ENCODE data around the gene SGPP2. TPM values are rescaled to one million over a fixed set of nuclear protein-coding genes. Genes with fewer than 3 reads are reported as not detected.

SGPP2 gene
- total RNA-seq, 2 experiments from 2014 or later: 0.55 to 0.67 TPM

- Mint-ChIP-seq H3K4me3 (no peak overlapping the region), H3K9me3 (no peaks in the 10 kb centered on the region), H3K36me3 (ENCODE audit: low read depth) (no peaks in the 10 kb centered on the region), H3K27ac (no peak overlapping the region), H3K4me1 (no peaks in the 10 kb centered on the region), H3K27me3 (peaks cover 2% of the 10 kb centered on the region)
- ChIA-PET CTCF (interaction anchor here (2.0 kb wide), 1 partner anchor 29 kb away, joined by 6 read pairs; no protein-coding TSS in a partner anchor), POLR2A (no interaction called here)
- DNase-seq: no peak
Observed at GRCh38 chr2:222532315-222532714, 108.0 kb downstream of the SGPP2 start.

DNA sequence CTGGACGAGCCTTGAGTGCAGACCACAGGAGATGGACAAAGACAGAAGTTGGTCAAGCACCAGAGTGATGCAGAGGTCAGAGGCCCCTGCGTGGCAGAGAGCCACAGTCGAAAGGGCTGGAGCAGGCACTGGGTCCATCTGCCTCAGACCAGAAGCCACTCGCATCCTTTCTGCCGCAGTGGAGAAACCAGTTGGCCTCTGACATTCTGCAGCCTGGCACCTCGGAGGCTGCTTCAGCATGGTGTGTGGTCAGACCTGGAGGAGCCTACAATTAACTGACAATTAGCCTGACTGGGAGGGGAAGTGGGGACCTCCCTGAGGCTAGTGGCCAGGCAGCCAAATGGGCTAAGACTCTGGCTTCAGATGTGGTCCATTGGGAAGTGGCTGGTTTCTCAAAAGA lies 111.1 kb downstream of the SGPP2 start:
- peaks cover 5% of the 10 kb centered on the region for H3K27me3 Mint-ChIP-seq
- POLR2A ChIA-PET: no interaction called here
- no peaks in the 10 kb centered on the region for H3K9me3 Mint-ChIP-seq
- DNase-seq: no peak
- no peak overlapping the region for H3K27ac Mint-ChIP-seq
- H3K4me3 Mint-ChIP-seq: no peak overlapping the region
- H3K4me1 Mint-ChIP-seq: no peaks in the 10 kb centered on the region
- CTCF ChIA-PET: no interaction called here
- H3K36me3 Mint-ChIP-seq (ENCODE audit: low read depth): no peaks in the 10 kb centered on the region

GRCh38 chr2:222538535-222538934 lies 114.2 kb downstream of the SGPP2 start:
- Mint-ChIP-seq H3K9me3 (no peaks in the 10 kb centered on the region), H3K36me3 (ENCODE audit: low read depth) (no peaks in the 10 kb centered on the region), H3K4me3 (no peak overlapping the region), H3K4me1 (no peaks in the 10 kb centered on the region), H3K27me3 (peaks cover 5% of the 10 kb centered on the region), H3K27ac (no peak overlapping the region)
- DNase-seq: no peak
- ChIA-PET POLR2A (no interaction called here), CTCF (no interaction called here)

DNA sequence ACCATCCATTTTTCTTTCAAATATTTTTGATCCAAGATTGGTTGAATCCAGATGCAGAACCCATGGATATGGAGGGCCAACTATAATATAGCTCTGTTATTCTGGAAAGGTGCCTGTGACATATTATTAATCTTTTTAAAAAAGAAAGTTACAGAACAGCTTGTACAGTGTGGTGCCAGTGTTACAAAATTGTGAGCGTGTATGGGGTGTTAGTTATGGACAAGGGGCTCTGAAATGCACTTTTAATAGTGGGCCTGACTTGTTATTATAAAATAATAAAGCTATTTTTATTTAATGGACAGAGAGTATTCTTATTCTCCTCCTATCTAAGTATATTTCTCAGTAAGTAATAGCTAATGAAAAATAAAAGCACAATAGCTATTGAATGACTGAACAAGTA lies 120.3 kb downstream of the SGPP2 start:
- Mint-ChIP-seq H3K4me1 (no peaks in the 10 kb centered on the region), H3K27ac (no peak overlapping the region), H3K27me3 (peaks cover 6% of the 10 kb centered on the region), H3K9me3 (no peaks in the 10 kb centered on the region), H3K36me3 (ENCODE audit: low read depth) (no peaks in the 10 kb centered on the region), H3K4me3 (no peak overlapping the region)
- no peak for DNase-seq
- CTCF ChIA-PET: no interaction called here
- POLR2A ChIA-PET: no interaction called here

DNA sequence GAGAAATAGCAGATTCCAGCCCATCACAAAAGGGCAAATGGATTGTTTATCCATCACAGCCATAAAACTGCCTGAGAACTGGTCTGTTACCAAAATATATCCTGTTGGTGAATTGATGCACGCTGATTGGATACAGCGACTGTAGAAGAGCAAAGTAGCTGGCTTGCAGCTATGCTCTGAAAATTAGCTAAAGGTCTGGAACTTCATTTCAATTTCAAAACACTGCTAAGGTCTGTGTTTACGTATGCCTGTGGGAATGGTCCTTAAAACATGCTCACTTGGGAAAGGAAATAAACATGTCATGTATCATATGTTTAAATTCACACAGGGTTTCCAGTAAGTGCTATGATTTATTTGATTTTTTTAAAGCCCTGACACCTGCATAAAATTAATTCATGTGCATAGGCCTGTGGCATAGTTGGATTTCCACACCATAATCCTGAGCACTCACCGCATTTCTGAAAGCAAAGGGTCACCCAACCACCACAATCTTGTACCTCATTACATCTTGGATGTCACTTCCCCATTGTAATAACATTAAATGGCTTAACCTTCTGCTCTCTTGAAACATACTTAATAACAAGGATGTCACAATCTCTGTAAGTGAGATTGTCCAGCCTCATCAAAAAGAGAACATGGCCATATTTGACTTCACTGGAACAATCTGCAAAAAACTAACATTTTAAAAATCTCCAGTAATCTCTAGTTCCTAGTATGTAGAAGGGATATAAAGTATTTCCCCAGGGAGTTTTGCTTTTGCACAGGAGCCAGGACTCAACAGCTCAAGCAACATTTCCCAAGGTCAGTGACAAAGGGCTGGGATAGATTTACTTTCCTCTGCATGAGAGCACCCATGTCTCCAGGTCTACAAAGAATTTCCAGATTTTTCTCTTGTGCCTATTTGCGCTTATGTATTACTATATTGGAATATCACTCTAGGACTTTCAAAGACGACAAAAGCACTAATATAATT lies 121.8 kb downstream of the SGPP2 start:
- CTCF ChIA-PET: interaction anchor here (0.6 to 0.7 kb wide), 2 partner anchors 79 to 124 kb away, joined by 3 read pairs; no protein-coding TSS in a partner anchor
- no peaks in the 10 kb centered on the region for H3K4me1 Mint-ChIP-seq
- no peaks in the 10 kb centered on the region for H3K36me3 Mint-ChIP-seq (ENCODE audit: low read depth)
- H3K27me3 Mint-ChIP-seq: peaks cover 11% of the 10 kb centered on the region
- H3K9me3 Mint-ChIP-seq: no peaks in the 10 kb centered on the region
- H3K4me3 Mint-ChIP-seq: no peak overlapping the region
- no peak for DNase-seq
- H3K27ac Mint-ChIP-seq: no peak overlapping the region
- POLR2A ChIA-PET: no interaction called here

DNA sequence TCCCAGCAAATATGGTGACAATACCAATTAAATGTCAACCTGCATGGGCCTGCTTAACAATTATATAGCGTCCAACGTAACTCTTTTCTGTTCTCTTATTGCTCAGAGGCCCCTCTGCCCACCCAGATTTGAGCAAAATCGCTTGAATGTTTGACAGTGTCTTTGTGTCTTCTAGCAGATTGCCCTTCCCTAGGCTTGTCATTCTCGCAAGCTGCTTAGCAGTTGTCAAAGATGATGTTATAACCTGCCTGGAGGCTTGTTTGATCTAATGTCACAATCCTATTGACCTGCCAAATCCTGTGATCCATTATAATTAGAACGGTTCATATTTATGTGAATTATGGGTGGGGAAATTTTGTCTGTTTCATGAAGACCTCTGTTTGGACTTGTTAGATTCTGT lies 122.7 kb downstream of the SGPP2 start:
- DNase-seq: no peak
- ChIA-PET POLR2A (no interaction called here), CTCF (interaction anchor here (0.6 to 0.7 kb wide), 2 partner anchors 80 to 123 kb away, joined by 3 read pairs; no protein-coding TSS in a partner anchor)
- H3K27me3 Mint-ChIP-seq: peaks cover 12% of the 10 kb centered on the region
- no peaks in the 10 kb centered on the region for H3K9me3 Mint-ChIP-seq
- H3K27ac Mint-ChIP-seq: no peak overlapping the region
- H3K4me3 Mint-ChIP-seq: no peak overlapping the region
- no peaks in the 10 kb centered on the region for H3K4me1 Mint-ChIP-seq
- H3K36me3 Mint-ChIP-seq (ENCODE audit: low read depth): no peaks in the 10 kb centered on the region

DNA sequence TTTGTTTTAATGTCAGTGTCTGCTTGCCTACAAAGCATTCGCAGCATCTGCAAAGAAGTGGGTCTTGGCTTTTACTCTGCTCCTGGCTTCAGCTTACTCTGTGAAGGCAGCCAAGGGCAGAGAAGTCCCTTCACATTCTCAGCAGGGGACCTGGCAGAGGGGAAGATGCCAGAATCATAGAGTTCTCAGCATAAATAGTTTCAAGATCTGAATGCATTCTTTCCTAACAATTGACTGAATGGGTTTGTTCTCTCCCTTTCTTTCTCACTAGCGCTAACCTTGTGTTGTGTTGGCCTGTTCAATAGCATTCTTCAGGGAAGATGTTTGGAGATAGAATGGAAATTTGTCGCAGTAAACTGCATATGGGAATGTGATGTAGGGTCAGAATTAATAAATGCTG lies 124.6 kb downstream of the SGPP2 start:
- no peaks in the 10 kb centered on the region for H3K36me3 Mint-ChIP-seq (ENCODE audit: low read depth)
- no peaks in the 10 kb centered on the region for H3K4me1 Mint-ChIP-seq
- ChIA-PET POLR2A (no interaction called here), CTCF (no interaction called here)
- peaks cover 13% of the 10 kb centered on the region for H3K27me3 Mint-ChIP-seq
- no peak for DNase-seq
- no peak overlapping the region for H3K27ac Mint-ChIP-seq
- no peak overlapping the region for H3K4me3 Mint-ChIP-seq
- H3K9me3 Mint-ChIP-seq: no peaks in the 10 kb centered on the region

DNA sequence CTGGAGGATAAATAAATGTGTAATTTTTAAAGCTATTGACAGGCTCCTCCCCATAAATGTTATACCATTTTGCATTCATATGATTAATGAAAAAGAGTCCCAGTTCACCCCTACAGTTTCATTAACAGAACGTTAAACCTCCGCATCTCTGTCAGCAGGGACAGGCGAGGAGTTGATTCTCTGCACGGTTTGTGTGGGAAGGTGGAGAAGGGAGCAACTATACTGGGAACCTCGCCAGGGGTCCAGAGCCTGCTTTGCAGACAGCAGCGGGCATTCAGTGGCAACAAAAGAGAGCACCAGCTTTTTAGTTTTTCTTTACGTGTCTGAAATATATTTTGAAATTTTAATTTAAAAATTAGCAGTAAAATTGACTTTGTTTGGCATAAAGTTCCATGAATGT lies 130.2 kb downstream of the SGPP2 start:
- Mint-ChIP-seq H3K27ac (no peak overlapping the region), H3K9me3 (no peaks in the 10 kb centered on the region), H3K27me3 (peaks cover 9% of the 10 kb centered on the region), H3K4me3 (no peak overlapping the region), H3K4me1 (no peaks in the 10 kb centered on the region), H3K36me3 (ENCODE audit: low read depth) (no peaks in the 10 kb centered on the region)
- ChIA-PET CTCF (interaction anchor here (0.8 to 1.1 kb wide), 2 partner anchors 13 to 236 kb away, joined by 3 to 4 read pairs; no protein-coding TSS in a partner anchor), POLR2A (no interaction called here)
- no peak for DNase-seq

- Mint-ChIP-seq H3K27me3 (no peaks in the 10 kb centered on the region), H3K9me3 (no peaks in the 10 kb centered on the region), H3K4me3 (no peak overlapping the region), H3K27ac (no peak overlapping the region), H3K36me3 (ENCODE audit: low read depth) (no peaks in the 10 kb centered on the region), H3K4me1 (no peaks in the 10 kb centered on the region)
- CTCF ChIA-PET: interaction anchor here (0.7 to 1.6 kb wide), 7 partner anchors 12 to 364 kb away, joined by 3 to 6 read pairs (median 3); no protein-coding TSS in a partner anchor
- DNase-seq: no peak
- POLR2A ChIA-PET: no interaction called here
Observed at GRCh38 chr2:222561151-222561550, 136.8 kb downstream of the SGPP2 start.

DNA sequence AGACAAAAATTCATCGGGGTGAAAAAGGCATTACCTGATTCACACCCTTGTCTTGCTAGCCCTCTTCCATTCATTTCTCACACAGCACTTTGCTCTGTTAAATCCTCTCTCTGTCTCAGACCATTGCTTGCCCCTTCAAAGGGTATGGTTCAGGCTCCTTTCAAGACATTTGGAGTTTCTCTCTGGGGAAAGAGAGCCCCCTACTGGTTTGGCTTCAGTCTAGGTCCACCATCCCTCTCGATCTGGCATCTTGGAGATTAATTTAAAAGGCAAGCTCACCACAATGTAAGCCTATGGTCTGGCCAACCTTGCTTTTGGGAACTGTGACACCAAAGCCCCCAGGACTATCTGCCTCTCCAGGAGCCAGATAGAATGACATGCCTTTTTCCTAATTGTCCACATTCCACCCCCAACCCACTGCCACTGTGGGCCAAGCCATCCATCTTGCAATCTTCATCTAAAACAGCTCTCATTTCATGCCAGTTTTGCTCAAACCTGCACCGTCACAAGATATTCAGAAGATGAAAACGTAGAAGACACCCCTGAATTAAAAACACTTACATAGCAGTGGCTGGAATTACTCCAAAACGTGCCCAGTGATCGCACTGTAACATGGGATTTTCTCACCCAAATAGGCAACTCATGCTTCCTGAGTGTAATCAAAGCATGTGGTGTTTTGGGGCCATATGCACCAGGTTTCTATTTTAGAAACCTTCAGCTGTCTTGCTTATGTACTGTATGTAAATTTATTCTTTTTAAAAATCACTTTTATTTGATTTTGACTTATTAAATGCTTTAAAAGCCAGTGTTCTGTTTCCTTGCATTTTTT lies 137.7 kb downstream of the SGPP2 start:
- ChIA-PET CTCF (interaction anchor here (0.6 to 1.6 kb wide), 4 partner anchors 30 to 254 kb away, joined by 3 to 6 read pairs (median 4); no protein-coding TSS in a partner anchor), POLR2A (no interaction called here)
- no peaks in the 10 kb centered on the region for H3K9me3 Mint-ChIP-seq
- DNase-seq: peak; percentile 43
- H3K4me3 Mint-ChIP-seq: no peak overlapping the region
- H3K27me3 Mint-ChIP-seq: no peaks in the 10 kb centered on the region
- no peak overlapping the region for H3K27ac Mint-ChIP-seq
- H3K36me3 Mint-ChIP-seq (ENCODE audit: low read depth): peaks cover 3% of the 10 kb centered on the region
- no peaks in the 10 kb centered on the region for H3K4me1 Mint-ChIP-seq

GRCh38 chr2:222563106-222563718 lies 138.9 kb downstream of the SGPP2 start:
- DNase-seq: no peak
- no peak overlapping the region for H3K27ac Mint-ChIP-seq
- H3K4me3 Mint-ChIP-seq: no peak overlapping the region
- H3K36me3 Mint-ChIP-seq (ENCODE audit: low read depth): peaks cover 5% of the 10 kb centered on the region
- CTCF ChIA-PET: interaction anchor here (0.6 kb wide), 1 partner anchor 13 kb away, joined by 3 read pairs; no protein-coding TSS in a partner anchor
- H3K27me3 Mint-ChIP-seq: no peaks in the 10 kb centered on the region
- POLR2A ChIA-PET: no interaction called here
- H3K9me3 Mint-ChIP-seq: no peaks in the 10 kb centered on the region
- H3K4me1 Mint-ChIP-seq: no peaks in the 10 kb centered on the region

- CTCF ChIA-PET: interaction anchor here (0.6 kb wide), 1 partner anchor 14 kb away, joined by 3 read pairs; no protein-coding TSS in a partner anchor
- no peaks in the 10 kb centered on the region for H3K27me3 Mint-ChIP-seq
- H3K36me3 Mint-ChIP-seq (ENCODE audit: low read depth): peaks cover 6% of the 10 kb centered on the region
- no peak overlapping the region for H3K4me3 Mint-ChIP-seq
- DNase-seq: no peak
- no peaks in the 10 kb centered on the region for H3K9me3 Mint-ChIP-seq
- POLR2A ChIA-PET: no interaction called here
- H3K4me1 Mint-ChIP-seq: no peaks in the 10 kb centered on the region
- H3K27ac Mint-ChIP-seq: no peak overlapping the region
Observed at GRCh38 chr2:222563936-222564335, 139.6 kb downstream of the SGPP2 start.

All from activated CD4-positive, alpha-beta T cell treated with anti-CD3 and anti-CD28 coated beads, Interleukin-2, amount 10 ng/mL, durations not matched to agents 7 days and 5 days (primary cell).